Measurements from ENCODE around the gene TMEM163. TPM values are rescaled to one million over a fixed set of nuclear protein-coding genes. Genes with fewer than 3 reads are reported as not detected.

Gene TMEM163
- total RNA-seq = 1 to 10 TPM in 2 of 4 donors, under 1 TPM in 2; 0.27 to 4.7 (median 1.1) TPM

DNA sequence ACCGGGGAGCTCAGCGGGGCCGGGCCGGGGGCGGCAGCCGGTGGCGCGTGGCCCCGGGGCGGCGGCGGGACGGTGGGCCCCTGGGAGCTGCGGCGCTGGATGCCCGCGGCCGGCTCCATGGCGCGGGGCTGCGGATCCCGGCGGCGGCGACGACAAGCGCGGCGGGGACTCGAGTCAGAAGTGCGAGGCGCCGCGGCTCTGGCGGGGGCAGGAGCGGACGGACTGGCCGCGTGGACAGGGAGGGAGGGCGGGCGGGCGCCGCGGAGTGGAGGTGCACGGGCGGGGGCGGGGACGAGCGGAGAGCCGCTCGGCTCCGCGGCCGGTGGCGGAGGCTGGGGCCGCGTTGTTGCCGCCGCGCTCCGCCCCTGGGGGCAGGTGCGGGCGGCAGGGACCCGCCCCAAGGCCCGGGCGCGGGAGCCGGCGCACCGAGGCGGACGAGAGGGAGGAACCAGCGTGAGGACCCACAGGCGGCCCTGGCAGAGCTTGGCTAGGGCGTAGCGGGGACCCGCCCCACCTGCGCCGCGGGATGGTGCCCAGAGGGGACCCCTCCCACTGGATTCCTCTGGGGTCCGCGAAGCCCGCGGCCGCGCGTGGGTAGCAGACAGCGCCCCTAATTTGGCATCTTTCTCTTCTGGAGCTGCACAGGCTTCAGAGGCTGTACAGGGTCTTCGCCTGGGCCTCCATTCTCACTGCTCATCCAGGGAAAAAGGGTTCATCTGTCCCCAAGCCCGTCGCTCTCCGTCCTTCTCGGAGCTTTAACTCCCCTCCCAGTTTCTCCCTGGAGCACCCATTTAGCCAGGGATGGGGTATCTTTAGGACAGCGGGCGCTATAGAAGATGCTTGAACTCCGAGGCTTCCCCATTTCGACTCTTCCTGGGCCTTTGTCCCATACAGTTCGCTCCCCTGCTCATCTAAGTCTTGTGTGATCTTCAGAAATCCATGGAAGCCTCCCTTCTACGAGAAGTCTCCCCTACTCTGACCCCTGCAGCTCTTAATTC lies at the start of gene TMEM163:
TMEM163 (minus strand) TSS at position 184 of the 998 bp plus-strand sequence.
- TF ChIP-seq POLR2A (IDR thresholded peaks at IDR 0.05) = no peak
- TF ChIP-seq, protein P1, sequence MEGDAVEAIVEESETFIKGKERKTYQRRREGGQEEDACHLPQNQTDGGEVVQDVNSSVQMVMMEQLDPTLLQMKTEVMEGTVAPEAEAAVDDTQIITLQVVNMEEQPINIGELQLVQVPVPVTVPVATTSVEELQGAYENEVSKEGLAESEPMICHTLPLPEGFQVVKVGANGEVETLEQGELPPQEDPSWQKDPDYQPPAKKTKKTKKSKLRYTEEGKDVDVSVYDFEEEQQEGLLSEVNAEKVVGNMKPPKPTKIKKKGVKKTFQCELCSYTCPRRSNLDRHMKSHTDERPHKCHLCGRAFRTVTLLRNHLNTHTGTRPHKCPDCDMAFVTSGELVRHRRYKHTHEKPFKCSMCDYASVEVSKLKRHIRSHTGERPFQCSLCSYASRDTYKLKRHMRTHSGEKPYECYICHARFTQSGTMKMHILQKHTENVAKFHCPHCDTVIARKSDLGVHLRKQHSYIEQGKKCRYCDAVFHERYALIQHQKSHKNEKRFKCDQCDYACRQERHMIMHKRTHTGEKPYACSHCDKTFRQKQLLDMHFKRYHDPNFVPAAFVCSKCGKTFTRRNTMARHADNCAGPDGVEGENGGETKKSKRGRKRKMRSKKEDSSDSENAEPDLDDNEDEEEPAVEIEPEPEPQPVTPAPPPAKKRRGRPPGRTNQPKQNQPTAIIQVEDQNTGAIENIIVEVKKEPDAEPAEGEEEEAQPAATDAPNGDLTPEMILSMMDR (IDR thresholded peaks at IDR 0.05) = no peak
- H3K4me1 ChIP-seq = peaks cover 6 to 15% of the 10 kb centered on the region in 2 donors
- peaks cover 4% of the 10 kb centered on the region for H3K27me3 ChIP-seq
- intact Hi-C loops (cut with DNase I) = no loop called here
- DNase-seq = peak; percentile 40
- no peak within 1 kb of the TSS for H3K27ac ChIP-seq
- WGBS, 2 donors = 16 to 17% methylated on average over 39 of the region's 99 CpGs
- peak within 1 kb of the TSS in 2 of 3 donors; percentile 32 to 43 for H3K4me3 ChIP-seq (replicated peaks in 1 of 3)
- no peaks in the 10 kb centered on the region for H3K9me3 ChIP-seq
- no peaks in the 10 kb centered on the region for H3K36me3 ChIP-seq

DNA sequence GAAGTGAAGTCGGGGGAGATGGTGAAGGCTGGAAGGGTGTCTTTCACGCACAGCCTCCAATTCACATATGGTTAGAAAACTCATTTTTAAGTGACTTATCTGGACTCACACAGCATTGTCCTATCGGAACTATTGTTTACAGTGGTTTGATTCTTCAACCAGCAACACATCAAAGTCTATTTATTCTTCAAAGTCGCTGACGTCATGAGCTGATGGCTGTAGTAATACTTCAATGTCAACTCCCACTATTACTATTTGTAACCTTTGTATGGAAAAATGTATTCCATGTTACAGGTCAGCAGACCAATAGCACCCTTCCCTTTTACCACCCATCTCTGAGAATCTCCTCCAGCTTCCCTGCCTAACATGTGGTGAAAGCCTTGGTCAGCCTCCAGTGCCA lies 47.8 kb upstream of the TMEM163 start:
- no peak for DNase-seq
- Histone ChIP-seq H3K36me3 (no peaks in the 10 kb centered on the region), H3K27me3 (no peaks in the 10 kb centered on the region), H3K4me3 (replicated peaks in 1 of 3) (no peak overlapping the region), H3K27ac (no peak overlapping the region), H3K4me1 (no peaks in the 10 kb centered on the region), H3K9me3 (no peaks in the 10 kb centered on the region)
- TF ChIP-seq, protein P1 (IDR thresholded peaks at IDR 0.05) = no peak
- no peak for TF ChIP-seq POLR2A (IDR thresholded peaks at IDR 0.05)
- intact Hi-C loops (cut with DNase I) = no loop called here
- 92 to 95% methylated on average over 5 of the region's 5 CpGs for WGBS, 2 donors

DNA sequence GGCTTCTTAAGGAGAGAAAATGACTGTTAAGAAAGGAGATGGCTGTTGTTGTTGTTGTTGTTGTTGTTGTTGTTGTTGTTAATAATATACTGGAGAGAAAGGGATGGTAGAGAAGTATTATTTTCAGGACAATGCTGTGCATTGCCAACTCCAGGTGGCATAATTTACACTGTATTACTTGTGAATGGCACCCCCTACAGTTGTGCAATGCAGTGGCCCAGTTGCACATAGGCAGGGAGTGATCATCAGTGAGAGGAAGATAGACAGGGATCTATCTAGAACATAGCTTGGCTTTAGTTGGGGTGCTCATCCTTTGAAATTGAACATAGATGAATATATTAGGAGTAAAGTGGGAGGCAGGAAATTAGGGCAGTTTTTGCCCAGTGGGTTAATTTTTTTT lies 47.2 kb upstream of the TMEM163 start:
- TF ChIP-seq, protein P1 (IDR thresholded peaks at IDR 0.05) = no peak
- TF ChIP-seq POLR2A (IDR thresholded peaks at IDR 0.05) = no peak
- H3K27me3 ChIP-seq = no peaks in the 10 kb centered on the region
- H3K4me1 ChIP-seq = no peaks in the 10 kb centered on the region
- no peaks in the 10 kb centered on the region for H3K9me3 ChIP-seq
- no peak overlapping the region for H3K4me3 ChIP-seq (replicated peaks in 1 of 3)
- H3K36me3 ChIP-seq = no peaks in the 10 kb centered on the region
- DNase-seq = no peak
- H3K27ac ChIP-seq = no peak overlapping the region
- intact Hi-C loops (cut with DNase I) = no loop called here

DNA sequence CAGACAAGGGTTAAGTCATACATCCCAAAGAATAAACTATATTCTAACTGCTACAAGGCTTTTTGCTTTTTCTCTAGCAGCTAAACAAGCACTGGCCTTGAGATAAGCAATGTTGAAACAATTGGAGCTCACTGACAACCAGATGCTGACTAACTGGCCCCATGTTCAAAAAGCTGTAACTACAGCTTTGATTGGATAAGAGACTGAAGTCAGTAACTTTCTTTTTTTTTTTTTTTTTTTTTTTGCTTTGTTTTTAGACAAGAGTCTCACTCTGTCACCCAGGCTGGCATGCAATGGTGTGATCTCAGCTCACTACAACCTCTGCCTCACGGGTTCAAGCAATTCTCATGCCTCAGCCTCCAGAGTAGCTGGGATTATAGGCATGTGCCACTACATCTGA lies 45.4 kb upstream of the TMEM163 start:
- H3K36me3 ChIP-seq = no peaks in the 10 kb centered on the region
- no peak overlapping the region for H3K4me3 ChIP-seq (replicated peaks in 1 of 3)
- no peaks in the 10 kb centered on the region for H3K27me3 ChIP-seq
- no peaks in the 10 kb centered on the region for H3K9me3 ChIP-seq
- DNase-seq = no peak
- intact Hi-C loops (cut with DNase I) = no loop called here
- WGBS, 2 donors = 86 to 100% methylated on average over 1 of the region's 1 CpG
- no peak overlapping the region for H3K27ac ChIP-seq
- no peaks in the 10 kb centered on the region for H3K4me1 ChIP-seq
- TF ChIP-seq, protein P1 (IDR thresholded peaks at IDR 0.05) = no peak
- no peak for TF ChIP-seq POLR2A (IDR thresholded peaks at IDR 0.05)

DNA sequence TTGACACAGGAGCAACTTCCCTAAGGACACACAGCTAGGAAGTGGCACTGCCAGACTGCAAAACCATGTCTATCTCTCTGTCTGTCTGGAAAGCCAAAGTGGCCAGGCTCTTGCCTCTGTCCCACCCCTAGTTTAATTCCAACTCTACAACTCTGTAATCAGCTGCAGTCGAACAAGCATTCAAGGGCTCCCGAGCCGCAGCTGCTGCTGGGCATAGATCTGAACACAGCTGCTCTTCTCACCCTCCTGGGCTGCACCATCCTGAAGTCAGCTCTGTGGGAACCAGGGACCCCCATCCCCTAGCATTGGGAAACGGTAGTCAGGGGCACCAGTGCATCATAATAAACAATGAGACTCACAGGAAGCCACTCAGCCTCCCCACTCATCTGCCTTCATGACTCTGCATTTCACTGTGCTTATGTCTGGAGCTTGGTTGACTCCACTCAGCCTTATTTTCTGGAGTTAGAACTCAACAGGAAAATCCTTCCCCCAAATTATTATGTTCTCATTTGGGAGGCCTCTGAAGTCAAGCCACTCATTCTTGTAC lies 44.4 kb upstream of the TMEM163 start:
- WGBS, 2 donors = 33 to 36% methylated on average over 3 to 4 of the region's 4 CpGs
- no peaks in the 10 kb centered on the region for H3K27me3 ChIP-seq
- H3K4me3 ChIP-seq (replicated peaks in 1 of 3) = no peak overlapping the region
- no peaks in the 10 kb centered on the region for H3K4me1 ChIP-seq
- no peak for TF ChIP-seq POLR2A (IDR thresholded peaks at IDR 0.05)
- TF ChIP-seq, protein P1 (IDR thresholded peaks at IDR 0.05) = no peak
- no peak overlapping the region for H3K27ac ChIP-seq
- H3K36me3 ChIP-seq = no peaks in the 10 kb centered on the region
- intact Hi-C loops (cut with DNase I) = no loop called here
- DNase-seq = peak in 1 of 2 donors; percentile 21
- no peaks in the 10 kb centered on the region for H3K9me3 ChIP-seq

Measured in thyroid gland (tissue), 4 donors.